Loucy (cell line): ENCODE measurements around the gene CPLANE1.
"Not testable (repeated sequence)": the region's sequence is repeated elsewhere in the genome, so short reads cannot be mapped to it uniquely, and the experiment has no call there.

Experiments
- H2AFZ ChIP-seq: fragments of 200-600 bp; sonication (generic); 2 replicates; pipeline ENCODE4 v1.6.0; 2016; ENCODE audit warnings: antibody characterized with exemption, mild to moderate bottlenecking, low read length, moderate library complexity
- H3F3A ChIP-seq: fragments of 200-600 bp; 2 replicates; pipeline ENCODE4 v1.6.0; 2016; ENCODE audit warnings: antibody characterized with exemption, low read depth, mild to moderate bottlenecking
- H3K27me3 ChIP-seq: fragments of 200-600 bp; sonication (generic); 2 replicates; pipeline ENCODE4 v1.6.1; 2014; ENCODE audit warnings: low read length, mild to moderate bottlenecking; ENCODE audit not compliant: insufficient read depth, poor library complexity, severe bottlenecking
- H3K36me3 ChIP-seq: fragments of 200-600 bp; sonication (generic); 2 replicates; pipeline ENCODE4 v1.6.1; 2016; ENCODE audit warnings: low read length; ENCODE audit not compliant: insufficient read depth
- H3K4me1 ChIP-seq: fragments of 200-600 bp; sonication (generic); 2 replicates; pipeline ENCODE4 v1.5.1; 2014; ENCODE audit warnings: low read length, mild to moderate bottlenecking; ENCODE audit not compliant: insufficient read depth, poor library complexity, severe bottlenecking
- H3K4me2 ChIP-seq: fragments of 200-600 bp; sonication (generic); 2 replicates; pipeline ENCODE4 v1.6.0; 2014; ENCODE audit warnings: antibody characterized with exemption, low read length, low read depth, mild to moderate bottlenecking; ENCODE audit not compliant: poor library complexity, severe bottlenecking
- H3K4me3 ChIP-seq: fragments of 200-600 bp; sonication (generic); 2 replicates; pipeline ENCODE4 v1.5.1; 2014; ENCODE audit warnings: low read length, mild to moderate bottlenecking, mixed read lengths; ENCODE audit not compliant: poor library complexity, severe bottlenecking
- H3K79me2 ChIP-seq: fragments of 200-600 bp; sonication (generic); 2 replicates; pipeline ENCODE4 v1.6.1; 2014; ENCODE audit warnings: low read length; ENCODE audit not compliant: insufficient read depth
- H3K9ac ChIP-seq: fragments of 200-600 bp; sonication (generic); 2 replicates; pipeline ENCODE4 v1.6.0; 2014; ENCODE audit warnings: mild to moderate bottlenecking, low read depth, low read length, moderate library complexity; ENCODE audit not compliant: poor library complexity, severe bottlenecking
- H3K9me2 ChIP-seq: fragments of 200-600 bp; sonication (generic); replicated peaks from 2 replicates; pipeline ENCODE4 v1.6.1; 2016; ENCODE audit warnings: low read depth, low read length, mixed read lengths
- H3K9me3 ChIP-seq: fragments of 200-600 bp; sonication (generic); 2 replicates; pipeline ENCODE4 v1.6.1; 2014; ENCODE audit warnings: mild to moderate bottlenecking, antibody characterized with exemption, low read length, low read depth; ENCODE audit not compliant: insufficient read depth
- H4K20me1 ChIP-seq: fragments of 200-600 bp; sonication (generic); 2 replicates; pipeline ENCODE4 v1.6.0; 2014; ENCODE audit warnings: antibody characterized with exemption, low read length, mild to moderate bottlenecking; ENCODE audit not compliant: insufficient read depth, poor library complexity, severe bottlenecking
- CTCF ChIP-seq: fragments of 200-600 bp; sonication (generic); conservative IDR thresholded peaks from 2 replicates; pipeline ENCODE4 v1.5.1; 2014; ENCODE audit warnings: mild to moderate bottlenecking, antibody characterized with exemption, low read length
- EZH2phosphoT487 ChIP-seq: fragments of 200-600 bp; IDR thresholded peaks from 2 replicates; pipeline ENCODE4 v1.6.1; 2018; ENCODE audit warnings: antibody characterized with exemption, mild to moderate bottlenecking, moderate library complexity, borderline replicate concordance

CPLANE1 gene

DNA sequence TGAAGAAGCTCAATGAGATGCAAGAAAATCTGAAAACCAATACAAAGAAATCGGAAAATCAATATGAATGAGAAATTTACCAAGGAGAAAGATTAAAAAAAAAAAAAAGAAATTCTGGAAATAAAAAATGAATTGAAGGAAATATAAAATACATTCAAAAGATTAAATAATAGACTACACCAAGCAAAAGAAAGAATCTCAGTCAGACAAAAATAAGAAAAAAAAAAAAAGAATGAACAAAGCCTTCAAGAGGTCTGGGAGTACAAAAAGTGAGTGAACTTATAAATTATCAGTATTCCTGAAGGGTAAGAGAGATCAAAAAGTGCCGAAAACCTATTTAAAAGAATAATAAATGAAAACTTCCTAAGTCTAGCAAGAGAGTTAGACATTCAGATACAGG is 14.9 kb downstream of the CPLANE1 start:
- no peak overlapping the region for H3K9ac ChIP-seq
- 0 out of 2 replicates have a peak, but pooled peaks cover 7% of the 10 kb centered on the region for H3K9me3 ChIP-seq
- H3F3A ChIP-seq, result no peaks in the 10 kb centered on the region
- no peaks in the 10 kb centered on the region for H3K79me2 ChIP-seq
- H4K20me1 ChIP-seq, result no peaks in the 10 kb centered on the region
- no peaks in the 10 kb centered on the region for H3K27me3 ChIP-seq
- H3K4me1 ChIP-seq, result no peaks in the 10 kb centered on the region
- TF ChIP-seq CTCF (no peak), EZH2phosphoT487 (no peak)
- no peak overlapping the region for H3K4me3 ChIP-seq
- no peaks in the 10 kb centered on the region for H3K9me2 ChIP-seq
- no peak overlapping the region for H2AFZ ChIP-seq
- no peaks in the 10 kb centered on the region for H3K36me3 ChIP-seq
- no peak overlapping the region for H3K4me2 ChIP-seq

GRCh38 chr5:37226377-37226776 is 22.8 kb downstream of the CPLANE1 start:
- TF ChIP-seq EZH2phosphoT487 (no peak), CTCF (no peak)
- no peak overlapping the region for H3K9ac ChIP-seq
- H3K4me3 ChIP-seq, result no peak overlapping the region
- H3K4me2 ChIP-seq, result no peak overlapping the region
- peaks cover 12% of the 10 kb centered on the region; the same call in 1 of the 2 replicates for H3K36me3 ChIP-seq
- H4K20me1 ChIP-seq, result no peaks in the 10 kb centered on the region
- H3K79me2 ChIP-seq, result no peaks in the 10 kb centered on the region
- H3K9me2 ChIP-seq, result no peaks in the 10 kb centered on the region
- no peaks in the 10 kb centered on the region for H3K27me3 ChIP-seq
- no peaks in the 10 kb centered on the region for H3K9me3 ChIP-seq
- H3K4me1 ChIP-seq, result no peaks in the 10 kb centered on the region
- H2AFZ ChIP-seq, result no peak overlapping the region
- no peaks in the 10 kb centered on the region for H3F3A ChIP-seq

DNA sequence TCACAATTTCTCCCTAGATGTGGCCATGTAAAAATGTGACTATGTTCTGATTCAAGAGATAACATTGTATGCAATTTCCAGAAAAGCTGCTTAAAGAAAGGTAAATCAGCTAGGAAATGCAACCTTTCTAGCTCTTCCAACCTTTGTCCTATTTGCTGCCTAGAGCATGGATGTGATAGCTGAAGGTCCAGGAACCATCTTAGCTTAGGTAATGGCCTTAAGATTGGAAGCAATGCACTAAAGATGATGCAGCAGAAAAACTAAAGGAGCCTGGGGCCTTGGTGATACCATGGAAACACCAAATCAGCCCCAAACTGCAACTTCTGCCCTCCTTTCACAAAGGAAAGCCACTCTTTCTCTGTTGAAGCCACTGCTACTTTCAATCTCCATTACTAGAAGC is 27.0 kb downstream of the CPLANE1 start:
- Histone ChIP-seq H3K36me3 (peaks cover 11% of the 10 kb centered on the region; the same call in 1 of the 2 replicates), H3K4me2 (no peak overlapping the region), H3K27me3 (no peaks in the 10 kb centered on the region)

GRCh38 chr5:37220426-37220825 is 28.8 kb downstream of the CPLANE1 start:
- H3K27me3 ChIP-seq, H2AFZ ChIP-seq, H3K9me2 ChIP-seq, H3K9me3 ChIP-seq, H4K20me1 ChIP-seq, H3K79me2 ChIP-seq, H3K36me3 ChIP-seq, H3K4me2 ChIP-seq, H3K4me1 ChIP-seq, H3K4me3 ChIP-seq, H3K9ac ChIP-seq, H3F3A ChIP-seq: not testable (repeated sequence)

More for the DNA sequence above, 27.0 kb downstream of the CPLANE1 start:
- Histone ChIP-seq H3K4me1 (no peaks in the 10 kb centered on the region), H3K9ac (no peak overlapping the region), H3K79me2 (no peaks in the 10 kb centered on the region), H3K9me3 (no peaks in the 10 kb centered on the region), H3K4me3 (no peak overlapping the region), H3F3A (no peaks in the 10 kb centered on the region), H4K20me1 (no peaks in the 10 kb centered on the region), H3K9me2 (no peaks in the 10 kb centered on the region), H2AFZ (no peak overlapping the region)
- no peak for TF ChIP-seq CTCF
- no peak for TF ChIP-seq EZH2phosphoT487

DNA sequence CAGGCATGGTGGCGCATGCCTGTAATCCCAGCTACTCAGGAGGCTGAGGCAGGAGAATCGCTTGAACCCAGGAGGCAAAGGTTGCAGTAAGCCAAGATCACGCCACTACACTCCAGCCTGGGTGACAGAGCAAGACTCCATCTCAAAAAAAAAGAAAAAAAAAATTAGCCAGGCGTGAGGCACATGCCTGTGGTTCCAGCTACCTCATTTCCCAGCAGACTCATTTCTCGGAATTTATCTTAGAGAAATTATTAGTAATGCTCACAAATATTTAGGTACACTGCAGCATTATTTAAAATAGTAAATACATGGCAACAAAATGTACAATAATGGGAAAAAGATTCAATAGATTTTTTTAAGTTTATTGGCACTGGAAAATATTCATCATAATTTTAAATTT is 29.8 kb downstream of the CPLANE1 start:
- not testable (repeated sequence) for H3K79me2 ChIP-seq, H3K9me2 ChIP-seq, H3K4me3 ChIP-seq, H3F3A ChIP-seq, H4K20me1 ChIP-seq, H3K9me3 ChIP-seq, H3K36me3 ChIP-seq, H3K4me2 ChIP-seq, H3K9ac ChIP-seq, H3K4me1 ChIP-seq, H3K27me3 ChIP-seq, H2AFZ ChIP-seq
